Measurements from ENCODE around the gene FNIP2. TPM values are rescaled to one million over a fixed set of nuclear protein-coding genes. Genes with fewer than 3 reads are reported as not detected.

FNIP2 gene
- polyA plus RNA-seq, 1 experiment: 14.8 TPM

DNA sequence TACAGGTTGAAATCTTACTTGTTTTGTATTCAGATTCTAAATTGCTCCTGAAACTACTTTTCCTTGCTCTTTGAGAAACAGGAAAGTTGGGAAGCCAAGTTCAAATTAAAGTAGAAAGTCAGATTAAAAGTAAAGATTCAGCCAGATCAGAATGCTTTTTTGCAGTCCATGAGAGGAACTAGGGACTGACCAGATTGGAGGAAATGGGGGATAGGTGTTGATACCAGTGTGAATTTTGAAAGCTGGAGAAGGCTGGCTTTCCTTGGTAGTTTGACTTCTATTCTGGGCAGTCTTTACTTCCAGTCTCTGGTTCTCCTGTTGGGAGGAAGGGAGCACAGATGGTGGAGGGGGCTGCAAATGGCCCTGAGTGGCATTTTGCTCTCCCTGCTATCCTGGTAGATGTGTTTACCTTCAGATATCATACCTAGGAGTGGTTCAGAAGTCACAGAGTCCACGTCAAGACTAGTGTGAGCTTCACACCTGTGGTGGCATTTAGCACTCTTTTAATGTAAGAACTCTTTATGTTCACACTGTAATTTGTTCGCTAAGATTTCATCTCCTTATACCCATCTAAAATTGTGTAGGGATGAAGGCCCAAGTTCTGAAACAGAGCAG lies 68.8 kb downstream of the FNIP2 start:
- ChIA-PET POLR2A (no interaction called here), CTCF (interaction anchor here (0.9 to 1.1 kb wide), 3 partner anchors 9 to 14 kb away, joined by 3 to 4 read pairs (median 3); no protein-coding TSS in a partner anchor)
- TF ChIP-seq, protein P1, sequence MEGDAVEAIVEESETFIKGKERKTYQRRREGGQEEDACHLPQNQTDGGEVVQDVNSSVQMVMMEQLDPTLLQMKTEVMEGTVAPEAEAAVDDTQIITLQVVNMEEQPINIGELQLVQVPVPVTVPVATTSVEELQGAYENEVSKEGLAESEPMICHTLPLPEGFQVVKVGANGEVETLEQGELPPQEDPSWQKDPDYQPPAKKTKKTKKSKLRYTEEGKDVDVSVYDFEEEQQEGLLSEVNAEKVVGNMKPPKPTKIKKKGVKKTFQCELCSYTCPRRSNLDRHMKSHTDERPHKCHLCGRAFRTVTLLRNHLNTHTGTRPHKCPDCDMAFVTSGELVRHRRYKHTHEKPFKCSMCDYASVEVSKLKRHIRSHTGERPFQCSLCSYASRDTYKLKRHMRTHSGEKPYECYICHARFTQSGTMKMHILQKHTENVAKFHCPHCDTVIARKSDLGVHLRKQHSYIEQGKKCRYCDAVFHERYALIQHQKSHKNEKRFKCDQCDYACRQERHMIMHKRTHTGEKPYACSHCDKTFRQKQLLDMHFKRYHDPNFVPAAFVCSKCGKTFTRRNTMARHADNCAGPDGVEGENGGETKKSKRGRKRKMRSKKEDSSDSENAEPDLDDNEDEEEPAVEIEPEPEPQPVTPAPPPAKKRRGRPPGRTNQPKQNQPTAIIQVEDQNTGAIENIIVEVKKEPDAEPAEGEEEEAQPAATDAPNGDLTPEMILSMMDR (IDR thresholded peaks at IDR 0.05; ENCODE audit: insufficient read depth, low read depth, low read length): no peak
- no peaks in the 10 kb centered on the region; the same call in 1 of the 2 replicates for H3K36me3 ChIP-seq (ENCODE audit: control insufficient read depth, insufficient read depth, low read length)
- no peak overlapping the region for H3K4me3 ChIP-seq (ENCODE audit: low read depth, low read length)
- no peaks in the 10 kb centered on the region for H3K27me3 ChIP-seq (ENCODE audit: control insufficient read depth, insufficient read depth, low read length)
- no peak for DNase-seq (ENCODE audit: low read depth)

DNA sequence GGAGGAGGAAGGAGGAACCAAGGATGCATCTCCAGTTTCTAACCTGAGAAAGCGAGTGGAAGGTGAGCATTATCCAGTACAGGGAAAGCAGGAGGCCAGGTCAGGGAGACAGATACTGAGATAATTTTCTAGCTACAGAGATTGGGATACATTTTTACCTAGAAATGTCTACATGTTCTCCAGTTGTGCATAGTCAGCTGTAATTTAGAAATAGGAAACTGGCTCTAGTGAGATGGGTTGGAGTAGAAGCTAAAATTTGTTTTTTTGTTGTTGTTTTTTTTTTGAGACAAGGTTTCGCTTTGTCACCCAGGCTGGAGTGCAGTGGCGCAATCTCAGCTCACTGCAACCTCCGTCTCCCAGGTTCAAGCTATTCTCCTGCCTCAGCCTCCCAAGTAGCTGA lies 71.3 kb downstream of the FNIP2 start:
- Histone ChIP-seq H3K27me3 (ENCODE audit: control insufficient read depth, insufficient read depth, low read length) (no peaks in the 10 kb centered on the region), H3K4me3 (ENCODE audit: low read depth, low read length) (no peak overlapping the region), H3K36me3 (ENCODE audit: control insufficient read depth, insufficient read depth, low read length) (peaks cover 3% of the 10 kb centered on the region; the same call in 1 of the 2 replicates)
- ChIA-PET POLR2A (no interaction called here), CTCF (interaction anchor here (1.3 kb wide), 1 partner anchor 12 kb away, joined by 3 read pairs; no protein-coding TSS in a partner anchor)
- TF ChIP-seq, protein P1 (IDR thresholded peaks at IDR 0.05; ENCODE audit: insufficient read depth, low read depth, low read length): no peak
- DNase-seq (ENCODE audit: low read depth): no peak

DNA sequence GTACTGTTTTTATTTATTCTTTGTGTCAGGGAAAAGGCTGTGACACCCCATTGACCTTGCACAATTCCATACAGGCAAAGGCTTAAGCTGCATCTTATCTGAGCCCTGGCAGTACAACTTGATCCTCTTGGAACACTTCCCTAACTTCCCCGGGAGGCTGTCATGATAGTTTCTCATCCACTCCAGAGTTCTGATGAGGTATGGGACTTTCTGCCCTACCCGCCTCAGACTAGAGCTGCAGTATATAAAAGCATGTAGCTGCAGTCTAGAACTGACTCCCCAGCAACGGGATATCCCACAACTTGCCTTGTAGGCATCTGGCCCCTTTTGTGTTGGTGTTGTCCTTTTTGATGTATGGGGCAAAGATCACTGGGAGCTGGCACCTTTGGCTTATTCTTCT lies 72.7 kb downstream of the FNIP2 start:
- ChIA-PET CTCF (interaction anchor here (1.2 to 1.5 kb wide), 3 partner anchors 10 to 365 kb away, joined by 3 to 6 read pairs (median 3); no protein-coding TSS in a partner anchor), POLR2A (no interaction called here)
- DNase-seq (ENCODE audit: low read depth): no peak
- Histone ChIP-seq H3K27me3 (ENCODE audit: control insufficient read depth, insufficient read depth, low read length) (no peaks in the 10 kb centered on the region), H3K36me3 (ENCODE audit: control insufficient read depth, insufficient read depth, low read length) (peaks cover 3% of the 10 kb centered on the region; the same call in 1 of the 2 replicates), H3K4me3 (ENCODE audit: low read depth, low read length) (no peak overlapping the region)
- TF ChIP-seq, protein P1 (IDR thresholded peaks at IDR 0.05; ENCODE audit: insufficient read depth, low read depth, low read length): no peak

DNA sequence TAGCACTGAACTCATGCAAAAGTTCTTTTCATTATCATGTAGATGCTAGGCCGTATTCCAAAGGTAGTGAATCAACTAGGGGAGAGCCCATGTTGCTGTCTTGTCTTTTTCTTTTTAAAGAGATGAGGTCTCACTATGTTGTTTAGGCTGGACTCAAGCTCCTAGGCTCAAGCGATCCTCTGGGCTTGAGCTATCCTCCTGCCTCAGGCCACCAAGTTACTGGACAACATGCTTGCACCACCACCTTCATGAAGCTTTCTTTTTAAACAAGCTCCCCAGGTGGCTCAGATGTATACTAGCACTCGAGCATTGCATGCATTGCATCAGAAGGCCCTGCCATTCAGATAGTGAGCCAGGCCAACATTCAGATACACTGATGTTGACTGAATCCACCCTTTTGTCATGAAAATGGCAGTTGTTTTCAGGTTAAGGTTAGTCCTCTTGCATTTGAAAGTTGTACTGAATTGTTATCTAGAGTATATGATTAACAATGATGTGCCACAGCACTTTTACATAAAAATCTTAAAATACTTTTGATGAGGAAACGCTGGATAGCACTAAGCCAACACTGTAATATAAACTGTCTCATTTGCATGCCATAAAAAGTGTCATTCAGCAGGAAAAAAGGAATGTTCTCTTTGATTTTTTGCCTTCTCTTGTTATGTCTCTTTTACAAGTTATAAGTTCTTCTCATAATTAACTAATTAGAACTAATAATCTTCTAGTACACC lies 76.7 kb downstream of the FNIP2 start:
- DNase-seq (ENCODE audit: low read depth): no peak
- Histone ChIP-seq H3K27me3 (ENCODE audit: control insufficient read depth, insufficient read depth, low read length) (no peaks in the 10 kb centered on the region), H3K4me3 (ENCODE audit: low read depth, low read length) (no peak overlapping the region), H3K36me3 (ENCODE audit: control insufficient read depth, insufficient read depth, low read length) (peaks cover 4% of the 10 kb centered on the region; the same call in 1 of the 2 replicates)
- TF ChIP-seq, protein P1 (IDR thresholded peaks at IDR 0.05; ENCODE audit: insufficient read depth, low read depth, low read length): no peak
- ChIA-PET CTCF (interaction anchor here (1.3 kb wide), 2 partner anchors 115 to 358 kb away, joined by 4 read pairs; no protein-coding TSS in a partner anchor), POLR2A (no interaction called here)

DNA sequence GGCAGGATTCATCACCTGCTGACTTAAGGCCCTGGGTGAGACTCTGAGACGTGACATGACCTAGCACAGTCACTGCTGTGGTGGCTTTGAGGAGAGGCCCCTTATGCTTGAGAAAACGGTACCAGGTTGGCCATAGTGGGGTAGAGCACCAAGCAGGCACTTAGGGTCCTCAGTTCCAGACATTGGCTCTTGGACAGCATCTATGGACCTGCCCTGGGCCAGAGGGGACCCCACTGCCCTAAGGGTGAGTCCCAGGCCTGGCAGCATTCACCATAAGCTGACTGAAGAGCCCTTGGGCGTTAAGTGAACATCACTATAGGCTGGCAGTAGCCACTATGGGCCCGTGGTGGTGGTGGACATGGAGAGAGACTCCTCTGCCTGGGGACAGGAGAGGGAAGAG lies 78.7 kb downstream of the FNIP2 start:
- H3K4me3 ChIP-seq (ENCODE audit: low read depth, low read length): no peak overlapping the region
- CTCF ChIA-PET: interaction anchor here (0.8 to 1.4 kb wide), 2 partner anchors 10 to 117 kb away, joined by 3 to 6 read pairs; no protein-coding TSS in a partner anchor

More for the DNA sequence above, 78.7 kb downstream of the FNIP2 start:
- H3K36me3 ChIP-seq (ENCODE audit: control insufficient read depth, insufficient read depth, low read length): 0 out of 2 replicates have a peak, but pooled peaks cover 4% of the 10 kb centered on the region
- DNase-seq (ENCODE audit: low read depth): no peak
- no peaks in the 10 kb centered on the region for H3K27me3 ChIP-seq (ENCODE audit: control insufficient read depth, insufficient read depth, low read length)
- TF ChIP-seq, protein P1 (IDR thresholded peaks at IDR 0.05; ENCODE audit: insufficient read depth, low read depth, low read length): no peak
- POLR2A ChIA-PET: no interaction called here
